A549 (cell line): ENCODE results near the gene RNF10.

Source experiments
- CBX8 ChIP-seq: fragments of 200-600 bp; sonication (generic); IDR thresholded peaks from 2 replicates; pipeline ENCODE4 v1.6.1; 2016
- CHD4 ChIP-seq: fragments of 200-600 bp; sonication (generic); IDR thresholded peaks from 2 replicates; pipeline ENCODE4 v1.6.1; 2016; ENCODE audit warnings: antibody characterized with exemption, mild to moderate bottlenecking, borderline replicate concordance
- CTCF ChIP-seq: fragments of >200 bp; sonication (Bioruptor Twin); formaldehyde crosslinking; IDR thresholded peaks from 3 replicates; pipeline ENCODE4 v1.5.1; 2016
- HOXA7 ChIP-seq: fragments of 250-450 bp; sonication (Bioruptor Pico); IDR thresholded peaks from 2 replicates; pipeline ENCODE4 v1.5.0; 2020; ENCODE audit warnings: mild to moderate bottlenecking, moderate library complexity
- JUN ChIP-seq, 2 experiments: fragments of >200 bp; sonication (Bioruptor Twin); formaldehyde crosslinking; IDR thresholded peaks; 2 replicates in 1 of 2; 3 replicates in 1 of 2; pipeline ENCODE4 v1.6.1; 2016 to 2017
- POLR2A ChIP-seq: IDR thresholded peaks from 2 replicates; pipeline ENCODE4 v1.6.1; 2012; ENCODE audit warnings: mild to moderate bottlenecking, low read length
- POLR2AphosphoS2 ChIP-seq: conservative IDR thresholded peaks from 2 replicates; pipeline ENCODE4 v1.6.1; 2012; ENCODE audit warnings: low read length, improper control_type of control experiment, inconsistent platforms
- RFX5 ChIP-seq: fragments of 450-650 bp; IDR thresholded peaks from 2 replicates; pipeline ENCODE4 v1.7.1; 2014; ENCODE audit warnings: antibody characterized with exemption, mild to moderate bottlenecking, moderate library complexity
- ZFP36 ChIP-seq: fragments of 450-650 bp; IDR thresholded peaks from 2 replicates; pipeline ENCODE4 v1.6.1; 2014; ENCODE audit warnings: borderline replicate concordance; ENCODE audit not compliant: partially characterized antibody
- ZNF302 ChIP-seq: fragments of 250-450 bp; sonication (Bioruptor Pico); IDR thresholded peaks from 2 replicates; pipeline ENCODE4 v1.9.0; 2021; ENCODE audit warnings: inconsistent platforms, mild to moderate bottlenecking, moderate library complexity

GRCh38 chr12:120544691-120545090, 10.5 kb downstream of the RNF10 start:
- TF ChIP-seq CTCF (no peak), ZNF302 (CRISPR knock-in tag) (no peak), POLR2A (no peak), JUN (IDR thresholded peaks at IDR 0.05) (no peak), RFX5 (no peak), POLR2AphosphoS2 (no peak), ZFP36 (no peak), CHD4 (no peak), CBX8 (no peak), HOXA7 (no peak)
